ENCODE results near the gene AMOTL1.

The AMOTL1 gene

GRCh38 chr11:94876645-94877442 is 108.7 kb downstream of the AMOTL1 start:
- peak; percentile 92 for DNase-seq (ENCODE audit: low read depth)
- TF ChIP-seq CTCF (IDR thresholded peaks at IDR 0.05; ENCODE audit: control insufficient read depth, insufficient read depth, low read depth, low read length, missing control alignments) = peak; percentile 59
- H3K4me3 ChIP-seq (ENCODE audit: control insufficient read depth, low read depth, low read length) = no peak overlapping the region

- no peak for TF ChIP-seq CTCF (IDR thresholded peaks at IDR 0.05; ENCODE audit: control insufficient read depth, insufficient read depth, low read depth, low read length, missing control alignments)
- H3K4me3 ChIP-seq (ENCODE audit: control insufficient read depth, low read depth, low read length) = no peak overlapping the region
- DNase-seq (ENCODE audit: low read depth) = no peak
Observed at GRCh38 chr11:94877443-94878200, 109.5 kb downstream of the AMOTL1 start.

- DNase-seq (ENCODE audit: low read depth) = no peak
- no peak overlapping the region for H3K4me3 ChIP-seq (ENCODE audit: control insufficient read depth, low read depth, low read length)
- TF ChIP-seq CTCF (IDR thresholded peaks at IDR 0.05; ENCODE audit: control insufficient read depth, insufficient read depth, low read depth, low read length, missing control alignments) = no peak
Observed at GRCh38 chr11:94879006-94879405, 110.8 kb downstream of the AMOTL1 start.

GRCh38 chr11:94880216-94880615 is 112.1 kb downstream of the AMOTL1 start:
- no peak overlapping the region for H3K4me3 ChIP-seq (ENCODE audit: control insufficient read depth, low read depth, low read length)
- DNase-seq (ENCODE audit: low read depth) = no peak
- no peak for TF ChIP-seq CTCF (IDR thresholded peaks at IDR 0.05; ENCODE audit: control insufficient read depth, insufficient read depth, low read depth, low read length, missing control alignments)

GRCh38 chr11:94882931-94883330 is 114.8 kb downstream of the AMOTL1 start:
- TF ChIP-seq CTCF (IDR thresholded peaks at IDR 0.05; ENCODE audit: control insufficient read depth, insufficient read depth, low read depth, low read length, missing control alignments) = no peak
- no peak for DNase-seq (ENCODE audit: low read depth)
- no peak overlapping the region for H3K4me3 ChIP-seq (ENCODE audit: control insufficient read depth, low read depth, low read length)

GRCh38 chr11:94883878-94884277 is 115.7 kb downstream of the AMOTL1 start:
- no peak for TF ChIP-seq CTCF (IDR thresholded peaks at IDR 0.05; ENCODE audit: control insufficient read depth, insufficient read depth, low read depth, low read length, missing control alignments)

More at GRCh38 chr11:94883878-94884277, 115.7 kb downstream of the AMOTL1 start:
- no peak for DNase-seq (ENCODE audit: low read depth)
- H3K4me3 ChIP-seq (ENCODE audit: control insufficient read depth, low read depth, low read length) = no peak overlapping the region
